Stimulated activated naive CD4-positive, alpha-beta T cell (primary cell): Measurements from ENCODE around the gene LAGE3.

Source experiments
- DNase-seq, 6 experiments: peaks; one replicate each; lab custom pipeline; 2025; lab: John Stamatoyannopoulos, UW

Gene LAGE3

DNA sequence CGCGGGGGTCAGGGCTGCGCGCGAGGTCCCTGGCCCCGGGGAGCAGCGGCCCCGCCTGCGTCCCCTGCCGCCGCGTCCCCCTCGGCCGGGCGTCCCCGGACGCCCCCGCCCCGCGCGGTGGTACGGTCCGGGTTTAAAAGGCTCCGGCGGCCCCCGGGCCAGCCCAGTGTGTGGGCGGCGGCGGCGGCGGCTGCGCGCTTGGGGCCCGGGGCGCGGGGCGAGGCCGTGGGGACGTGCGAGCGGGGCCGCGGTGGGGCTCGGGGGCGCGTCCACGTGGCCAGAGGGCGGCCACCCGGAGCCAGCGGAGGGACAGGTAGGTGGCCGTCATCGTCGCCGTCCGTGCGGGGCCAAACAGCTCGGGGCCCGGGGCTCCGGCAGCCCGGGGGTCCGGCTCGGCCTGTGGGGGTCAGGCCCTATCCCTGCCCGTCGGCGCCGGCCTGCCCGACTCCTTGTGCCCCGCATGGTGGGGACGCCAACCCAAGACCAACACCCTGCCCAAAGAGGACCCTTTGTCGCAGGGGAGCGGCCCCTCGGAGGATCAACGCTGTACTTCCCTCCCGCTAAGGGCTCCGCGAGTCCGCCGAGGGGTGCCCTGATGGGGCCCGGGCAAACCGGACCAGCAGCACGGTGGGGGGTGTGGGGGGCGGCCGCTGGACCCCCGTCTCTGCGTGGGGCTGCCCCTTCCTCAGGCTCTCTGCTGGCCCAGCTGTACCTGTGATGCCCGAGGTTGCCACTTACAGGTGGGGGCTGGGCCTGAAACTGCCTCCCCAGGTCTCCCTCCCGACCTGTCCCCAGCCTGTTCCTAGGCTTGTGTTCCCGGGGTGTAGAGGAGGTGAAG is 20.7 kb downstream of the LAGE3 start, which contains the start of gene PLXNA3:
Gene PLXNA3 (plus strand): TSS at position 166 of the 838 bp plus-strand sequence. CDS start 1,903 bp downstream, outside the sequence.
- peak; percentile 36 to 70 (median 59) for DNase-seq

DNA sequence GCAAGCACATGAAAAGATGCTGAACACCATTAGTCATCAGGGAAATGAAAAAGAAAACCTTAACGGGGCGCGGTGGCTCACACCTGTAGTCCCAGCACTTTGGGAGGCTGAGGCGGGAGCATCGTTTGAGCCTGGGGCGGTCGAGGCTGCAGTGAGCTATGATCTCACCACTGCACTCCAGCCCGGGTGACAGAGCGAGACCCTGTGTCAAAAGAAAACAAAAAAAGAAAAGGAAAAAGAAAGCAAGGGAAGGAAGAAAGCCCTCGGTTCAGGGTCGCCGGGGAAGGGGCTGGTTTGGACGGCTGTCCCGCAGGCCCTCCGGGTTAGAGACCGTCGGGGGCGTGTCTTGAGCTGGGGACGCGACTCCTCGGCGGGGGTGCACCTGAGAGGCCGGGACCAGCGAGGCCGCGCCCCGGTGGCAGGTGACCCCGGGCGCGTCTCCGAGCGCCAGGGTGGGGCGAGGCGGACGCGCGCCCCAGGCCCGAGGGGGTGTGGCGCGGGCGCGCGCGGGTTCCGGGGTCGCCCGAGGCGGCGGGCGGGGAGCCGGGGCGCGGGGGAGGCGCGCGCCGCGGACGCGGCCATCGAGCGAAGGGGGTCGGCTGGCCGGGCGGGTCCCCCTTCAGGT is 21.5 kb downstream of the LAGE3 start:
- DNase-seq, result peak in 5 of 6 experiments; percentile 36 to 70 (median 51)

DNA sequence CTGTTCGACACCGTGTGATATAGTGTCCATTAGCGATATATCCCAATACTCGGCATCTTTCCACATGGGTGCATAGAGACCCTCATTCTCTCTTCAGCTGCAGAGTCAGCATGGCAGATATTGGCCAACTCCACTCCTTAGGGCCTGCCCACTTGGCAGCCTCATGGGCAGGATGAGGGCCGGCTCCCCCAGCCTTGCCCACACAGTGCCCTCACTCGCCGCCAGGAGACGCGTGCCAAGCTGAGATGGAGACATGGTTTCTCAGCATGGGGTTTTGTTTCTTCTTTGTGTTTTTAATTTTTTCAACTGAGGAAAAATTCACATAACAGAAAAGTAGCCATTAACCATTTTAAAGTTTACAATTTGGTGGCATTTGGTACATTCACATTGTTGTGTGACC is 26.3 kb downstream of the LAGE3 start:
- no peak for DNase-seq

- no peak for DNase-seq
Measured at GRCh38 chrX:154450312-154450711, 28.8 kb downstream of the LAGE3 start.

- DNase-seq, result no peak
Measured at GRCh38 chrX:154449618-154450017, 29.5 kb downstream of the LAGE3 start.

DNA sequence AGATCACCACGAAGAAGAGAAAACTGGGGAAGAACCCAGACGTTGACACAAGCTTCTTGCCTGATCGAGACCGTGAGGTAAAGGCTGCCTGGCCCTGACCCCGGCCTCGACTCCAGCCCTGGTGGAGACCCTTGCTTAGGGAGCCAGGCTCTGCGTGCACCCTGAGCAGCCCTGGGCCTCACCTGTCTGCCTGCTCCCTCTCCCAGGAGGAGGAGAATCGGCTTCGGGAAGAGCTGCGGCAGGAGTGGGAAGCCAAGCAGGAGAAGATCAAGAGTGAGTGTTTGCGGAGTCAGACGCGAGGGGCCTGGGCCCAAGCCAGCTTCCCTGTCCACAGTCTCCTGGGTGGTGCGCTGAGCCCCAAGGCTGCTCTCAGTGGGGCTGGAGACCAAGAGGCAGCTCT is 30.6 kb downstream of the LAGE3 start:
- no peak for DNase-seq

DNA sequence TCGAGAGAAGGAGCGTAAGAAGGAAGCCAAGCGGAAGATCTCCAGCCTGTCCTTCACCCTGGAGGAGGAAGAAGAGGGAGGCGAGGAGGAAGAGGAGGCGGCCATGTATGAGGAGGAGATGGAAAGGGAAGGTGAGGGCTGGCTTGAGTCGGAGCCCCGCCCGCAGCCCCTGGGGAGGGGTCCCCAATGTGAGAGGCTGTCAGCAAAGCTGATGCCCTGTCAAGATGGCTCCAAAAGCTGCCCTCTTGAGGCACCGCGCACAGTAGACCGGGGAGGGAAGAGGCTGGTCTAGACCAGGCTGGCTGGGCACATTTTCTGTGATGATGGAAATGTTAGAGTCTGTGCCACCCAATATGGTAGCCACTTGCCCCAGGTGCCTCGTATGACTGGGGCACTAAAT is 32.7 kb downstream of the LAGE3 start:
- DNase-seq, result no peak

DNA sequence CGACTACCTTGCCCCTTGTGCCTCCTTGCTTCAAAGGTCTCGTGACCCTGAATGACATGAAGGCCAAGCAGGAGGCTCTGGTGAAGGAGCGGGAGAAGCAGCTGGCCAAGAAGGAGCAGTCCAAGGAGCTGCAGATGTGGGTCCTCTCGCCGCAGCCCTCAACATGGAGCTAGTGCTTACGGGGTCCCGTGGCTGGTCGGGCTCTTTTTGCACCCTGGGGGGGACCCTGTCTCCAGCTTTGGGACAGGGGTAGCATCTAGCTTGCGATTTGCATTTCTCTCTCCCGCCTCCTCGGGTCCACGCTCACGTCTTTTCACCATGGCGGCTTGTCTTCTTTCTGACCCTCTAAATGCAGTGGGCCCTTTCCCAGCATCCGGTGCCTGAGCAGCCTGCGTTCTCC is 33.3 kb downstream of the LAGE3 start:
- no peak for DNase-seq

GRCh38 chrX:154444755-154445246 is 34.3 kb downstream of the LAGE3 start:
- DNase-seq, result no peak

DNA sequence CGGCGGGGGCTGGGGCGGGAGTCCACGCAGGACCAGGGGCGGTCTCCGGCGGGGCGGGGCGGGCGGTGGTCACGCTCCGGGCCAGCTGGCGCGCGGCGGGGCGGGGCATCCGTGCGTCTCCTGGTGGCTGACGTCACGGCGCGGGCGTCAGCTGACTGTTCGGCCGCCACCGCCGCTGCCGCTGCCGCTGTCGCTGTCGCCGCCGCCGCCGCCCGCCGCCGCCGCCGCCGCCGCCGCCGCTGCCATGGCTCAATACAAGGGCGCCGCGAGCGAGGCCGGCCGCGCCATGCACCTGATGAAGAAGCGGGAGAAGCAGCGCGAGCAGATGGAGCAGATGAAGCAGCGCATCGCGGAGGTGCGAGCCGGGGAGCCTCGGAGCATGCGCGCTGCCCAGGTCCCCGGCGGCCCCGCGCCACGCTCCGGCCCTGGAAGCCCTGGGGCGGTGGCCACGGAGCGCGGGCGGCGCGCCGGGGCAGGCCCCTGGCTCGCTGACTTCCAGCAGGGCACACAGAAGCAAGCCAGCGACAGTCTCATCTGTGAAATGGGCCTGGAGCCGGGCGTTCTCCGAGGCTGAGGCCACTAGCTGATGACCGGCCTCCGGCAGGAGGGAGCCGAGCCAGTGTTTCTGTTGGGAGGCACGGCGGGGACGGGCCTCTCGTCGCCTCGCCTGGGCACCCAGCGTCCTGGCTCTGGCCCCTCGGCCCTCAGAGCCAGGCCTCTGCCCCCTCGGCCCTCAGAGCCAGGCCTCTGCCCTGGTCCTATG is 34.9 kb downstream of the LAGE3 start, which contains the start of gene FAM50A:
Gene FAM50A (plus strand): TSS at position 150 of the 763 bp plus-strand sequence. CDS start 95 bp downstream, at position 245.
- peak; percentile 24 to 65 (median 46) for DNase-seq

DNA sequence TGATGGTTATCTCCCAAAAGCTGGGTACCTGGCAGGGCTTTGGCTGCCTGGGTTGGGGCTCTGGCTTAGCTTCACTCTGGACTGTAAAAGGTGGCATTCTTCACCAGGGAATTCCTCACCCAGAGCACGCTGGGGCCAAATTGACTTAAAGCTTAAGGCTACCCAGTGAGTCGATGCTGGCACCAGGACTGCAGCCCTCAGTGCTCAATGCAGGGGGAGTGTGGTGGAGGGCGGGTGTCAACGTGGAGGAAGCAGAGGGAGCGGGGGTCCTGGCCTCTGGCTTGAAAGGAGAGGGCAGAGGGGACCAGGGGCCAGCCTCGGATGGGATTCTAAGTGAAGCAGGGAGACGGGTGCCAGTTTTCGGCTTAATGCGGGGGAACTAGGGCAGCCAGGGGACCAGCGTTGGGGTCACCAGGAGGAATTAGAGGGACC is 35.6 kb downstream of the LAGE3 start:
- DNase-seq, result no peak

GRCh38 chrX:154441984-154442707 is 36.9 kb downstream of the LAGE3 start:
- no peak for DNase-seq

DNA sequence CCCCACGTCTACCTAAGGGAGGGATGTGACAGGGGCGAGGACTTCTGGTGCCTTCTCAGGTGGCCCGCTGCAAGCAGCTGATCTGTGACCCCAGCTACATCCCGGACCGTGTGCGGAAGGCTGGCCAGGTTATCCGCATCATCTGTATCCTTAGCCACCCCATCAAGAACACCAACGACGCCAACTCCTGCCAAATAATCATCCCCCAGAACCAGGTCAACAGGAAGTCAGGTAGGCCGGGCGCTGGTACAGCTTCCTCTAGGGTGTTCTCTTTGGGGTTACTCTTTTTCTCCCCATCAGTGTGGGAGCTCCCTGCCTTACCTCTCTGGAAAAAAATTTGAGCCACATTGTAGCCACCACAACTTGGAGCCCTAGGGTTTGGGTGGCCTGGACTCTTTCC is 37.5 kb downstream of the LAGE3 start:
- no peak for DNase-seq

DNA sequence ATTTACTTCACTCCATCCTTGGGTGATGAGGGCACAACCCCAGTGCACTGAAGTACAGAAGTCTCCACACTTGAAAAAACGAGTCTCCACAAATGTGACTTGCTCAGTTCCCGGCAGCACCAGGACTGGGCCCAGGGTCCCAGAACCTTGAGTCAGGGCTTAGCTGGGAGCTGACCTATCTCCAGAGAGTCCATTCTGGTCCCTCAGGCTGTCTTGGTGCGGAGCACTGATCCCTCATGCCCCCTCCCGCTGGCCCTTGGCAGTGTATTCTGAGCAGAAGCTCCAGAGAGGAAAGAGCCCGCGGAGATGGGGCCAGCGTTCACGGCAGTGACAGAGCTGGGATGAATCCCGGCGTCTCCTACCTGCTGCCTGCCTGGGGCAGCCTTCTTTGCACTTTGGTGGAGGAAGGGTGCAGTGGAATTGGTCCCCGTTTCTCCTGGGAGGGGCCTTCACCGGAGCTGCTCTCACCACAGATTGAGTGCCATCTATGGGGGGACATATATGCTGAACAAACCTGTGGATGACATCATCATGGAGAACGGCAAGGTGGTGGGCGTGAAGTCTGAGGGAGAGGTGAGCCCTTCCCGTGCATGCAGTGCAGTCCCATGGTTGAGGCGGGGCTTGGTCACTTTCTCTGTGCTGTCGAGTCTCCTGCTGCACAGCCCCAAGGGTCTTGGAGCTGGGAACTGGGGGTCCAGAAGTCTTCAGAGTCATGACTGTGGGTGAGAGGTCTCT is 38.3 kb downstream of the LAGE3 start:
- DNase-seq, result no peak

GRCh38 chrX:154439841-154440240 is 39.2 kb downstream of the LAGE3 start:
- no peak for DNase-seq

DNA sequence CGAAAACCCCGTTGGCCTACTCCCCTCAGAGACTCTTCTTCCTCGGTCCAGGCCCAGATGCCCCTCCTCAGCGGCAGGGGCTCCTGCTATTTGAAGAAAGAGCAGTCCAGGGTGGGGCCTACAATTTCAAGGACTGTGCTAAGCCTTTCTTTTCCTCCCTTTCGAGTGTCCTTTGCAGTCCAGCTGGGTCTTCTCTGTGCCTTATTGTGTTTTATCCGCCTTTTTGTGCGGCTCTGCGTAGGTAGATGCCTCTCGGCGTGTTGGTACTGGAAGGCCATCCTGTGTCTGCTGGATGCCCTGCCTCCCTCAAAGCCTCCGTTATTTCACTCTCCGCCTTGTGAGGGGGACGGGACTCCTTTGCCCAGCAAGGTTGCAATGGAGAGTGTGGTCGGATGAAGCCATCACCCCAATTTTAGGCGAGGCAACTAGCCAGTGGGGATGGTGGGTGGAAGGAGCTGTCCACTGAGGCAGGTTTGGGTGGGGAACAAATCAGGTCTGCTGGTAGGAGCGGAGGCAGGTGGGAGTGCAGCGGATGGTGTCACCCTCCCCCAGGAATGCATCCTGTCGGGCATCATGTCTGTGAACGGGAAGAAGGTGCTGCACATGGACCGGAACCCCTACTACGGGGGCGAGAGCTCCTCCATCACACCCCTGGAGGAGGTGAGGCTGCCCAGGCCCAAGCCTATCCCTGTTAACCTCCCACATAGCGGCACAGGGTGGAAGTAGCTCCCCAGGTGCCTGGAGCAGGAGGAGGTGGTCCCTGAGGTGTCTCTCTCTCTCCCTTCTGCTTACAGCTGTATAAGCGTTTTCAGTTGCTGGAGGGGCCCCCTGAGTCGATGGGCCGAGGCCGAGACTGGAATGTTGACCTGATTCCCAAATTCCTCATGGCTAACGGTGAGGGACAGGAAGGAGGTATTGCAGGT is 40.8 kb downstream of the LAGE3 start:
- DNase-seq, result no peak

DNA sequence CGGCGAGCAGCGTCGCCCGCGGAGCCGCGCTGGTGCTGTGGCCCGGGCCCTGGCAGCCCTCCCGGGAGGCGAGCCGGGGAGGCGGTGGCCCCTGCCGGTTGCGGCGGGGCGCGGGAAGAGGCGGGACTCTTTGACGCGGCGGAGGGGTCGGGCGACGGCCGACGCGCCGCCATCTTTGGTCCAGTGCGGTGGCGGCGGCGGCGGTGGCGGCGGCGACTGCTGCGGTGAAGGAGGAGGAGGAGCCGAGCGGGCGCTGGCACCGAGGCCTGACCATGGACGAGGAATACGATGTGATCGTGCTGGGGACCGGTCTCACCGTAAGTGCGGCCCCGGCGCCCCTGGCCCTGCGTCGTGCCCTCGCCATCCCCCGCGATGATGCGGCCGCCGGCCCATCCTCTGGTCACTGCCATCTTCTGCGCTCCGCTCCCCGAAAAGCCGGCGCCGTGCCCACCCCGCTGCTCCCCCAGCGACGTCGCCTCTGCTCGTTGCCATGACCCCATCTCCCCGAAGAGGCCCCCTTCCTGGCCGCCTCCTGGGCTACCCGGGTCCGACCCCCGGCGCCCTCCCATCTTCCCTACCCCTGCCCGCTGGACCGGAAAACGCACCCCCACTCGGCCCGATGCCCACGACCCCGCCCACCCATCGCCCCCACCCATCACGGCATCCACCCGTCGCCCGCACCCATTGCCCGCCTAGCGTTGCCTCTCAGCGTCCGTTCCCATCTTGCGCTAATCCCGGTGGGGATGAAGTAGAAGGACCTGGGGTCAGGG is 41.9 kb downstream of the LAGE3 start, which contains the start of gene GDI1:
Gene GDI1 (plus strand): TSS at position 172 of the 770 bp plus-strand sequence. CDS start 101 bp downstream, at position 273.
- DNase-seq, result peak; percentile 22 to 80 (median 60)

DNA sequence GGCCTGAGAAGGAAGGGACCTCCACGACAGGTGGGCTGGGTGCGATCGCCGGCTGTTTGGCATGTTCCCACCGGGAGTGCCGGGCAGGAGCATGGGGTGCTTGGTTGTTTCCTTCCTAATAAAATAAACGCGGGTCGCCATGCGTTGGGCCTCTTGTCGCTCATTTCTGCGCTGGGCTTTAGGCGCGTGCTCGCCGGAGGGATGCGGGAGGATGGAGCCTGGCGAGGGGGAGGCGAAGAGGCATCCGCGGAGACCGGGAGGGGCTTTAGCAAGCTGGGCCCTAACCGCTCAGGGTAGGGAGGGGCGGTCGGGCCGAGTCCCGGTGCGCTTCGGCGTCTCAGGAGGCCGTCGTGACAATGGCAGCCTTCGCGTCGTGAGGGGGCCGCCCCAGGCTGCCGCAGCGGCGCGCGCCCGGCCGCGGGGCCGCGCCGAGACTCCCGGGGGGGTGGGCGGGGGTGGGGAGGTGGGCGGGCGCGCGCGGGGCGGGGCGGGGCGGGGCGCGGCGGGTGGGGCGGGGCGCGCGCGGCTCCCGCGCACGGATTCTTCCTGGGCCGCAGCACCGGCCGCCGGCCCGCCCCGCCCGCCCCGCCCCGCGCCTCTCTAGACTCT is 42.6 kb downstream of the LAGE3 start:
- DNase-seq, result peak; percentile 11 to 73 (median 56)
